ENCODE data around the gene GLI1.

DNA sequence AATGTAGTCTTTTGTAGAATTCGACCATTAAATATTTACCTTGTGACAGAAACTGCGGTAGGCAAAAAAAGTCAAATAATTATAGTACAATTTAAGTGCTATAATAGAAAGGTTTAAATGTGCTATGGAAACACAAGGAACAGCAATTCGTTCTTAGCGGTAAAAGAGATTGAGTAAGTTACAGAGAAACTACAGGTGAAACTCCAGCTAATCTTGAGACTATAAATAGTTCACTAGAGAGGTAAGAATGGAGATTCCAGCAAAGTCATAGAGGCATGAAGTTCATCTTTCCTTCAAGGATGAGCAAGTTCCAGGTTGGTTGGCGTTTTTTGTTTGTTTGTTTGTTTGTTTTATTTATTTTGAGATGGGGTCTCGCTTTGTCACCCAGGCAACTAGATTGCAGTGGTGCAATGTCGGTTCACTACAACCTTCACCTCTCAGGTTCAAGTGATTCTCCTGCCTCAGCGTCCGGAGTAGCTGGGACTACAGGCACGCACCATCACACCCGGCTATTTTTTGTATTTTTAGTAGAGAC lies 27.9 kb upstream of the GLI1 start:
- TF ChIP-seq GATA3 (IDR thresholded peaks at IDR 0.05; ENCODE audit: low read depth, low read length) (no peak), GATA2 (IDR thresholded peaks at IDR 0.05; ENCODE audit: low read depth, low read length) (no peak)
